OCI-LY3 (cell line): ENCODE data around the gene ANKZF1.
A peak's percentile ranks its signal among the peaks of the same experiment; 100 is the strongest.

Experiments used
- H2AFZ ChIP-seq: fragments of 200-600, 300-600 bp; shearing (Covaris generic); 2 replicates; pipeline ENCODE4 v1.6.0; 2014; ENCODE audit warnings: antibody characterized with exemption, low read depth, low read length
- H3K27ac ChIP-seq: fragments of 200-600, 300-600 bp; sonication (generic); 2 replicates; pipeline ENCODE4 v1.5.1; 2014; ENCODE audit warnings: mild to moderate bottlenecking, low read length, moderate library complexity, mixed read lengths
- H3K27me3 ChIP-seq: fragments of 200-600, 300-600 bp; sonication (generic); 2 replicates; pipeline ENCODE4 v1.6.1; 2014; ENCODE audit warnings: low read depth, low read length, mixed read lengths
- H3K36me3 ChIP-seq: fragments of 200-600, 300-600 bp; sonication (generic); replicated peaks from 2 replicates; pipeline ENCODE3; 2014; ENCODE audit warnings: low read depth, low read length, mixed read lengths
- H3K4me1 ChIP-seq: fragments of 300-600, 200-600 bp; sonication (generic); 2 replicates; pipeline ENCODE4 v1.6.1; 2014; ENCODE audit warnings: low read length, mixed read lengths
- H3K4me2 ChIP-seq: fragments of 200-600, 300-600 bp; sonication (generic); 2 replicates; pipeline ENCODE4 v1.6.1; 2014; ENCODE audit warnings: low read length, mixed read lengths
- H3K4me3 ChIP-seq: fragments of 300-600, 200-600 bp; sonication (generic); 2 replicates; pipeline ENCODE4 v1.5.1; 2014; ENCODE audit warnings: antibody characterized with exemption, mild to moderate bottlenecking, low read length, moderate library complexity
- H3K79me2 ChIP-seq: fragments of 300-600, 200-600 bp; shearing (Covaris generic); 2 replicates; pipeline ENCODE4 v1.6.1; 2014; ENCODE audit warnings: mild to moderate bottlenecking, low read length, mixed read lengths
- H3K9ac ChIP-seq: fragments of 300-600, 200-600 bp; shearing (Covaris generic); 2 replicates; pipeline ENCODE4 v1.6.0; 2014; ENCODE audit warnings: mild to moderate bottlenecking, low read length, moderate library complexity
- H3K9me3 ChIP-seq: fragments of 200-600, 300-600 bp; shearing (Covaris generic); 2 replicates; pipeline ENCODE4 v1.6.1; 2014; ENCODE audit warnings: low read length, mixed read lengths; ENCODE audit not compliant: insufficient read depth
- H4K20me1 ChIP-seq: fragments of 200-600, 300-600 bp; sonication (generic); 2 replicates; pipeline ENCODE4 v1.6.1; 2016; ENCODE audit warnings: low read length, mixed read lengths; ENCODE audit not compliant: insufficient read depth
- EZH2phosphoT487 ChIP-seq: fragments of 200-600 bp; shearing (Covaris generic); IDR thresholded peaks from 2 replicates; pipeline ENCODE4 v1.6.1; 2018; ENCODE audit warnings: antibody characterized with exemption, mixed run types, low read depth
- TF ChIP-seq, protein P1 (sequence below): fragments of 200-600, 300-600 bp; sonication (generic); IDR thresholded peaks from 2 replicates; pipeline ENCODE4 v1.5.1; 2014; ENCODE audit warnings: antibody characterized with exemption, low read length, low read depth

The ANKZF1 gene

DNA sequence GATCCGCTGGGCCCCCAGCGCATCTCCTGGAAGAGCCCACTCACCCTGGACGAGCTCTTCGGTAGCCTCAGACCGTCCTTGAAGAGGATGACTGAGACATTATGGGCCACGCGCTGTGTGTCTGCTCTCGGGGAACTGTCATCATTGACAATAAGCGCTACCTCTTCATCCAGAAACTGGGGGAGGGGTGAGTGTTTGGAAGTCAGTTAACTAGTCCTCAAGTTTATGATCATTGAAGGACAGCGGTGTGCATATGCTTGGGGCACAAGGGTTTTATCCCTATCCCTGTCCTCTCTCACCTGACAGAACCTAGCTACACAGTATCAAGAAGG lies 16.3 kb downstream of the ANKZF1 start:
- H3K4me1 ChIP-seq: peaks cover 37% of the 10 kb centered on the region
- no peak overlapping the region for H2AFZ ChIP-seq

DNA sequence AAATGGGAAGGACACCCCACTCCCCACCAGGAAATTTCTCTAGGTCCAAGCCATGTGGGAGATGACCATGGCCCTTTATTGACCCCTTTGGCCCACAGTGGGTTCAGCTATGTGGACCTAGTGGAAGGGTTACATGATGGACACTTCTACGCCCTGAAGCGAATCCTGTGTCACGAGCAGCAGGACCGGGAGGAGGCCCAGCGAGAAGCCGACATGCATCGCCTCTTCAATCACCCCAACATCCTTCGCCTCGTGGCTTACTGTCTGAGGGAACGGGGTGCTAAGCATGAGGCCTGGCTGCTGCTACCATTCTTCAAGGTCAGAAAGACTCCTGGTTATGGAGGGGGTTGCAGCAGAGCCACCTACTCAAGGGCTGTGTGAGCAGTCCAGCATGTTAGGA lies 17.0 kb downstream of the ANKZF1 start:
- Histone ChIP-seq H3K4me3 (no peak overlapping the region), H3K9me3 (no peaks in the 10 kb centered on the region), H3K27me3 (no peaks in the 10 kb centered on the region), H3K27ac (no peak overlapping the region), H3K36me3 (peaks cover 13% of the 10 kb centered on the region), H3K4me2 (no peak overlapping the region), H3K4me1 (peaks cover 37% of the 10 kb centered on the region), H3K79me2 (peaks cover 18% of the 10 kb centered on the region), H4K20me1 (no peaks in the 10 kb centered on the region), H3K9ac (no peak overlapping the region), H2AFZ (no peak overlapping the region)
- TF ChIP-seq EZH2phosphoT487: no peak
- TF ChIP-seq, protein P1, sequence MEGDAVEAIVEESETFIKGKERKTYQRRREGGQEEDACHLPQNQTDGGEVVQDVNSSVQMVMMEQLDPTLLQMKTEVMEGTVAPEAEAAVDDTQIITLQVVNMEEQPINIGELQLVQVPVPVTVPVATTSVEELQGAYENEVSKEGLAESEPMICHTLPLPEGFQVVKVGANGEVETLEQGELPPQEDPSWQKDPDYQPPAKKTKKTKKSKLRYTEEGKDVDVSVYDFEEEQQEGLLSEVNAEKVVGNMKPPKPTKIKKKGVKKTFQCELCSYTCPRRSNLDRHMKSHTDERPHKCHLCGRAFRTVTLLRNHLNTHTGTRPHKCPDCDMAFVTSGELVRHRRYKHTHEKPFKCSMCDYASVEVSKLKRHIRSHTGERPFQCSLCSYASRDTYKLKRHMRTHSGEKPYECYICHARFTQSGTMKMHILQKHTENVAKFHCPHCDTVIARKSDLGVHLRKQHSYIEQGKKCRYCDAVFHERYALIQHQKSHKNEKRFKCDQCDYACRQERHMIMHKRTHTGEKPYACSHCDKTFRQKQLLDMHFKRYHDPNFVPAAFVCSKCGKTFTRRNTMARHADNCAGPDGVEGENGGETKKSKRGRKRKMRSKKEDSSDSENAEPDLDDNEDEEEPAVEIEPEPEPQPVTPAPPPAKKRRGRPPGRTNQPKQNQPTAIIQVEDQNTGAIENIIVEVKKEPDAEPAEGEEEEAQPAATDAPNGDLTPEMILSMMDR: no peak

More for the DNA sequence above, 16.3 kb downstream of the ANKZF1 start:
- H3K9me3 ChIP-seq: no peaks in the 10 kb centered on the region
- H3K27ac ChIP-seq: peak overlapping the region; percentile 58
- H3K79me2 ChIP-seq: peaks cover 16% of the 10 kb centered on the region
- no peaks in the 10 kb centered on the region for H4K20me1 ChIP-seq
- peak overlapping the region; percentile 86 for H3K4me2 ChIP-seq
- H3K36me3 ChIP-seq: peaks cover 7% of the 10 kb centered on the region
- TF ChIP-seq, protein P1: no peak
- no peak for TF ChIP-seq EZH2phosphoT487
- peak overlapping the region; percentile 98 for H3K4me3 ChIP-seq
- no peaks in the 10 kb centered on the region for H3K27me3 ChIP-seq
- peak overlapping the region; percentile 87 for H3K9ac ChIP-seq

DNA sequence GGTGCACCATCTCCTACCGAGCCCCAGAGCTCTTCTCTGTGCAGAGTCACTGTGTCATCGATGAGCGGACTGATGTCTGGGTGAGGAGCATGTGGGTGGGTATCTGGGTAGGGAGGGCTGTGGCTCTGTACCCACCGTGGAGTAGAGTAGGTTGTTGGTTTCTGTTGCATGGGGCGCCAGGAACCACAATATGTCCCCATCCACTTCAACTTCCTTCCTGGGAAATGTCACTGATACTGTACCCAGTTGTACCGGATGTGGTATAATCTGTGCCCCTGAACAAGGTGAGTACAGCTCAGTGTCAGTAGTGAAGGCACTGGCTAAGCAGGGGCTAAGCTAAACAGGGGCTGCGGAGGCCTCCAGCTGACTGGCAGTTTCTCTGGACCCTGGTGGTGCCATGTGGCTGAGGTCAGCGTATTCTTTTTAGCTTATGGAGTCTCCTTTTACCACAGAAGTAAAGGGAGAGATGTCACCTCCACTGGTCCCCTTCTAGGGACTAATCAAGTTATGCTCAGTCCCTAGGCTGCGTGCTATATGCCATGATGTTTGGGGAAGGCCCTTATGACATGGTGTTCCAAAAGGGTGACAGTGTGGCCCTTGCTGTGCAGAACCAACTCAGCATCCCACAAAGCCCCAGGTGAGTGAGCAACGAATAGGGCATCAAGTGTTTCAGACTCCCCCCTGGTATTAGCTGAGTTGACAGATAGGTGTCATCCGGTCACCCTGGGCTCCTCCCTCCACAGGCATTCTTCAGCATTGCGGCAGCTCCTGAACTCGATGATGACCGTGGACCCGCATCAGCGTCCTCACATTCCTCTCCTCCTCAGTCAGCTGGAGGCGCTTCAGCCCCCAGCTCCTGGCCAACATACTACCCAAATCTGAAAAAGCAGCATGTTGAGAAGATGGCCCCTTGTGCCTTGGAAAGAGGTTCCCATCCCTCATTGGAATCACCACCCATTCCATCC lies 18.4 kb downstream of the ANKZF1 start:
- H3K4me2 ChIP-seq: no peak overlapping the region
- H3K79me2 ChIP-seq: peaks cover 31% of the 10 kb centered on the region

DNA sequence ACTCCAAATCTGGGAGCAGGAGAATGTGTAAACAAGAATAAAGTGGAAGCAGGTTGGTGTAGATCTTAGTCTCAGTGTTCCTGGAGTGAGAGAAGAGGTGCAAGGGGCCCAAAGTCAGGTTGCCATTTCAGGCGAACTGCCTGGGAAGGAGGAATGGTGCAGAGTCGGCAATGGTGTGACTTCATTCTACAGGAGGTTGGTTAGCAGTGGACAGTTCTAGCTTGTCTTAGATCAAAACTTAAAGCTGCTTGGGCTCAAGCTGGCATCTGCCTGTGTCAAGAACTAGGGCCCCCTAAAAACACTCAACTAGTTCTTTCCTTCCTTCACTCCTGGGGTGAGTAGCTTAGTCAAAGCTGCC lies 19.2 kb downstream of the ANKZF1 start:
- Histone ChIP-seq H3K4me1 (peaks cover 46% of the 10 kb centered on the region), H3K4me2 (peak overlapping the region; percentile 94), H2AFZ (no peak overlapping the region), H3K9ac (peak overlapping the region; percentile 62; the same call in 1 of the 2 replicates), H3K4me3 (peak overlapping the region; percentile 70), H3K27ac (peak overlapping the region; percentile 94), H3K27me3 (no peaks in the 10 kb centered on the region), H3K79me2 (peaks cover 38% of the 10 kb centered on the region), H4K20me1 (no peaks in the 10 kb centered on the region), H3K36me3 (peaks cover 18% of the 10 kb centered on the region), H3K9me3 (no peaks in the 10 kb centered on the region)
- TF ChIP-seq, protein P1: no peak
- no peak for TF ChIP-seq EZH2phosphoT487

More for the DNA sequence above, 18.4 kb downstream of the ANKZF1 start:
- H2AFZ ChIP-seq: no peak overlapping the region
- H3K4me3 ChIP-seq: no peak overlapping the region
- no peaks in the 10 kb centered on the region for H3K9me3 ChIP-seq
- H3K27me3 ChIP-seq: no peaks in the 10 kb centered on the region
- no peak overlapping the region for H3K27ac ChIP-seq
- peaks cover 18% of the 10 kb centered on the region for H3K36me3 ChIP-seq
- H4K20me1 ChIP-seq: no peaks in the 10 kb centered on the region
- peaks cover 46% of the 10 kb centered on the region for H3K4me1 ChIP-seq
- TF ChIP-seq, protein P1: no peak
- no peak for TF ChIP-seq EZH2phosphoT487
- H3K9ac ChIP-seq: no peak overlapping the region
